ENCODE data around the gene DHRS7B. TPM values are rescaled to one million over a fixed set of nuclear protein-coding genes. Genes with fewer than 3 reads are reported as not detected.
"Not testable (repeated sequence)": the region's sequence is repeated elsewhere in the genome, so short reads cannot be mapped to it uniquely, and the experiment has no call there.

The DHRS7B gene
- total and polyA plus RNA-seq, 8 donors = 7.3 to 30.4 (median 12.8) TPM

DNA sequence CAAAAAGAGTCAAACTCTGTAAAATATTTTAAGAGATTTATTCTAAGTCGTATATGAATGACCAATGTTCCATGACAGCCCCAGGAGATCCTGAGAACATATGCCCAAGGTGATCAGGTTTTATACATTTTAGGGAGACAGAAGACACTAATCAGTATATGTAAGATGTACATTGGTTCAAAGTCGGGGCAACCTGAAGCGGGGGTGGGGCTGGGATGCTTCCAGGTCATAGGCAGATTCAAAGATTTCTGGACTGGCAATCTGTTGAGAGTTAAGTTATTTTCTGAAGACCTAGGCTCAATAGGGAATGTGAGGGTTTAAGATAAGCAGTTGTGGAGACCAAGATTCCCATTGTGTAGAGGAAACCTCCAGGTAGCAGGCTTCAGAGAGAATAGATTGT lies 20.4 kb upstream of the DHRS7B start:
- DNase-seq (no peak), ATAC-seq (no peak), FAIRE-seq (no peak)
- Histone ChIP-seq H3K9me3 (no peaks in the 10 kb centered on the region), H3K36me3 (no peaks in the 10 kb centered on the region), H3K4me3 (no peak overlapping the region), H3K27me3 (no peaks in the 10 kb centered on the region), H3K27ac (no peak overlapping the region), H3K4me1 (no peaks in the 10 kb centered on the region)
- TF ChIP-seq, protein P1, sequence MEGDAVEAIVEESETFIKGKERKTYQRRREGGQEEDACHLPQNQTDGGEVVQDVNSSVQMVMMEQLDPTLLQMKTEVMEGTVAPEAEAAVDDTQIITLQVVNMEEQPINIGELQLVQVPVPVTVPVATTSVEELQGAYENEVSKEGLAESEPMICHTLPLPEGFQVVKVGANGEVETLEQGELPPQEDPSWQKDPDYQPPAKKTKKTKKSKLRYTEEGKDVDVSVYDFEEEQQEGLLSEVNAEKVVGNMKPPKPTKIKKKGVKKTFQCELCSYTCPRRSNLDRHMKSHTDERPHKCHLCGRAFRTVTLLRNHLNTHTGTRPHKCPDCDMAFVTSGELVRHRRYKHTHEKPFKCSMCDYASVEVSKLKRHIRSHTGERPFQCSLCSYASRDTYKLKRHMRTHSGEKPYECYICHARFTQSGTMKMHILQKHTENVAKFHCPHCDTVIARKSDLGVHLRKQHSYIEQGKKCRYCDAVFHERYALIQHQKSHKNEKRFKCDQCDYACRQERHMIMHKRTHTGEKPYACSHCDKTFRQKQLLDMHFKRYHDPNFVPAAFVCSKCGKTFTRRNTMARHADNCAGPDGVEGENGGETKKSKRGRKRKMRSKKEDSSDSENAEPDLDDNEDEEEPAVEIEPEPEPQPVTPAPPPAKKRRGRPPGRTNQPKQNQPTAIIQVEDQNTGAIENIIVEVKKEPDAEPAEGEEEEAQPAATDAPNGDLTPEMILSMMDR (IDR thresholded peaks at IDR 0.05) = no peak
- WGBS, 2 donors = 68 to 73% methylated on average over 3 of the region's 3 CpGs
- intact Hi-C loops (cut with DNase I) = no loop called here

DNA sequence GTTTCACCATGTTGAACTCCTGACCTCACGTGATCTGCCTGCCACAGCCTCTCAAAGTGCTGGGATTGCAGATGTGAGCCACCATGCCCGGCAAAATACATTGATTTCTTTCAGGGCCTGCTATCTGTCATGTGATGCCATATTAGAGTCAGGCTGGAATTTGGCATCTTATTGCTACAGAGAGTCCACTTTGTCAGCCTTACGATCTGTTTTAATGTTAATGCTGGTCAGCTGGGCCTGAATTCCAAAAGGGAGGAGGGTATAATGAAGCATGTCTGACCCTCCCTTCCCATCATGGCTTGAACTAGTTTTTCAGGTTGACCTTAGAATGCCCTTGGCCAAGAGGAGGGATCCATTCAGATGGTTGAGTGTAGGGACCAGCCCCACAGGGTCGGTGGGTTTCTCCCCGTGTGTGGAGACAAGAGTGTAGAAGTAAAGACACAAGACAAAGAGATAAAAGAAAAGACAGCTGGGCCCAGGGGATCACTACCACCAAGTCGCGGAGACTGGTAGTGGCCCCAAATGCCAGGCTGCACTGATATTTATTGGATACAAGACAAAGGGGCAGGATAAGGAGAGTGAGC lies 19.6 kb upstream of the DHRS7B start:
- H3K27me3 ChIP-seq; DNase-seq; ATAC-seq; H3K4me1 ChIP-seq; intact Hi-C loops (cut with DNase I); FAIRE-seq; H3K27ac ChIP-seq; H3K4me3 ChIP-seq; H3K9me3 ChIP-seq; H3K36me3 ChIP-seq: not testable (repeated sequence)
- WGBS, 2 donors = 61 to 70% methylated on average over 7 of the region's 7 CpGs

DNA sequence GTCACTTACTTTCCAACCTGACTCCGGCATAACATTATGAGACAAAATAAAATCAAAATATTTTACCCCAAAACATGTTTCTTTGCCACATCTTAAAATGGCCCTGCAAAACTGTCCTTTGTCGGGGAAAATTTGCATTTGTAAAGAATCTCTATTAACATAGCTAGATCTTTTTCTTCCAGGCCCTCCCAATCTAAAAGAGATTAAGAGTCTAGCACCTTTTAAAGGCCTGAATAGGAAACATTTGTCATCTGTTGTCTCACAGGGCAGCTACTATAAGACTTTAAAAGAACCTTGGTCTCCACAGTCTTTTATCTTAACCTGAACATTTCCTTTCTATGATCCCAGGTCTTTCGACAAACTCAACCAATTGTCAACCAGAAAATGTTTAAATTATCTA lies 18.1 kb upstream of the DHRS7B start:
- Histone ChIP-seq H3K4me1 (no peaks in the 10 kb centered on the region), H3K27ac (no peak overlapping the region), H3K27me3 (no peaks in the 10 kb centered on the region), H3K9me3 (no peaks in the 10 kb centered on the region), H3K4me3 (no peak overlapping the region), H3K36me3 (no peaks in the 10 kb centered on the region)
- DNase-seq (no peak), ATAC-seq (no peak), FAIRE-seq (no peak)
- TF ChIP-seq, protein P1 (IDR thresholded peaks at IDR 0.05) = no peak
- 83 to 89% methylated on average over 3 of the region's 3 CpGs for WGBS, 2 donors
- intact Hi-C loops (cut with DNase I) = no loop called here

DNA sequence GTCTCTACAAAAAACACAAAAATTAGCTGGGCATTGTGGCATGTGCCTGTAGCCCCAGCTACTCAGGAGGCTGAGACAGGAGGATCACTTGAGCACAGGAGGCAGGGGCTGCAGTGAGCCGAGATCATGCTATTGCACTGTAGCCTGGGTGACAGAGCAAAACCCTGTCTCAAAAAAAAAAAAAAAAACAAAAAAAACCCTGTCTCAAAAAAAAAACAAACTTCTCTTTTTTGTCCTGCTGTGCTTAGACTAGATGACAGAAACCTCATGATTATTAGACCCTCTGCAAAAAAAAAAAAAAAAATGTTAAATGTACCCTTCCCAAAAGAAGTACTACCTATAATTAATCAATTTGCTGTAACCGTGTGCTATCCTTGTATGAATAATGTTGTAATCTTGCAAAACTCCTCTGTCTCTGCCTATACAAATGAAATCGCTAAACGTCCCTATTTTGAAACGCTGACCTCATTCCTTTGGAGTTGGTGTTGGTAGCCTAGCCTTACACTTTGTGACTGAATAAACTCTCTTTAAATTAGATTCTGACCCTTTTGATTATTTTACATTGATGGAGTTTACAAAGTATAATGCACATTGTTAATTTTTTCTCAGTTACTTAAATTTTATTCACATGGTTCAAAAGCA lies 13.6 kb upstream of the DHRS7B start:
- ATAC-seq (peak in 1 of 4 donors; percentile 19), DNase-seq (no peak), FAIRE-seq (no peak)
- TF ChIP-seq, protein P1 (IDR thresholded peaks at IDR 0.05) = no peak
- Histone ChIP-seq H3K27me3 (no peaks in the 10 kb centered on the region), H3K27ac (no peak overlapping the region), H3K4me1 (no peaks in the 10 kb centered on the region), H3K36me3 (no peaks in the 10 kb centered on the region), H3K4me3 (no peak overlapping the region), H3K9me3 (no peaks in the 10 kb centered on the region)
- intact Hi-C loops (cut with DNase I) = loop anchor here in 1 of 3 donors (10.0 kb wide), 1 partner anchor 402 kb away; no protein-coding TSS in a partner anchor
- WGBS, 2 donors = 69 to 70% methylated on average over 5 of the region's 5 CpGs

DNA sequence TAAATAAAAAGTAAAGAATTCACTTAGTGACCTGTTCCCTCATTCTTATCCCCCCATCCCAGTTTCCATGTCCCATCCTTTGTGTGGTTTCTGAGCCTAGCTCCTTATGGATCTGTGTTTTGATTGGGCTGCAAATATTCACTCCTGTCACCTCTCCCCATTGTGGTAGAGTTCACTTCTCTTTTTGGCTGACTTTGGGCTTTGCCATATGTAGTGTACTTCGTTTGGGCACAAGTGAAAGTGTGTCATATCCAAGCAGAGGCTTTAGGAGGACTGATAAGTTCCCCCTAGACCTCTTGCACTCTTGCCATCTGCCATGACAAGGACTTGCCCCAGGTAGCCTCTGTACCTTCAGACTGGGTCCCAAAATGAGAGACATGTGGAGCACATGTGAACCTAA lies 13.0 kb upstream of the DHRS7B start:
- no peaks in the 10 kb centered on the region for H3K27me3 ChIP-seq
- intact Hi-C loops (cut with DNase I) = loop anchor here in 1 of 3 donors (10.0 kb wide), 1 partner anchor 401 kb away; no protein-coding TSS in a partner anchor
- FAIRE-seq = no peak
- peak in 1 of 4 donors; percentile 14 for ATAC-seq
- TF ChIP-seq, protein P1 (IDR thresholded peaks at IDR 0.05) = no peak
- 31 to 63% methylated on average over 1 of the region's 1 CpG for WGBS, 2 donors
- H3K27ac ChIP-seq = no peak overlapping the region
- no peak overlapping the region for H3K4me3 ChIP-seq
- H3K36me3 ChIP-seq = no peaks in the 10 kb centered on the region
- H3K4me1 ChIP-seq = no peaks in the 10 kb centered on the region
- H3K9me3 ChIP-seq = no peaks in the 10 kb centered on the region
- DNase-seq = no peak

DNA sequence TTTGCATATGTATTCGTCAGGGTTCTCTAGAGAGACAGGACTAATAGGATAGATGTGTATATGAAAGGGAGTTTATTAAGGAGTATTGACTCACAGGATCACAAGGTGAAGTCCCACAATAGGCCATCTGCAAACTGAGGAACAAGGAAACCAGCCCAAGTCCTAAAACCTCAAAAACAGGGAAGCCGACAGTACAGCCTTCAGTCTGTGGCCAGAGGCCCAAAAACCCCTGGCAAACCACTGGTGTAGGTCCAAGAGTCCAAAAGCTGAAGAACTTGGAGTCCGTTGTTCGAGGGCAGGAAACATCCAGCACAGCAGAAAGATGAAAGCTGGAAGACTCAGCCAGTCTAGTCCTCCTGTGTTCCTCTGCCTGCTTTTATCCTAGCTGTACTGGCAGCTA lies 12.0 kb upstream of the DHRS7B start:
- WGBS, 2 donors = 61 to 76% methylated on average over 4 of the region's 4 CpGs
- H3K27ac ChIP-seq, H3K9me3 ChIP-seq, H3K4me1 ChIP-seq, FAIRE-seq, DNase-seq, H3K36me3 ChIP-seq, H3K4me3 ChIP-seq, H3K27me3 ChIP-seq, ATAC-seq: not testable (repeated sequence)
- intact Hi-C loops (cut with DNase I) = loop anchor here in 2 of 3 donors (5.0 to 10.0 kb wide), 2 partner anchors 343 to 400 kb away; no protein-coding TSS in a partner anchor

Data from pancreas (tissue), 10 donors.